ENCODE data around the gene TLCD5. TPM values are rescaled to one million over a fixed set of nuclear protein-coding genes. Genes with fewer than 3 reads are reported as not detected.

Gene TLCD5
- total RNA-seq, 2 donors from 2014 or later: 13.8 to 20.1 TPM

DNA sequence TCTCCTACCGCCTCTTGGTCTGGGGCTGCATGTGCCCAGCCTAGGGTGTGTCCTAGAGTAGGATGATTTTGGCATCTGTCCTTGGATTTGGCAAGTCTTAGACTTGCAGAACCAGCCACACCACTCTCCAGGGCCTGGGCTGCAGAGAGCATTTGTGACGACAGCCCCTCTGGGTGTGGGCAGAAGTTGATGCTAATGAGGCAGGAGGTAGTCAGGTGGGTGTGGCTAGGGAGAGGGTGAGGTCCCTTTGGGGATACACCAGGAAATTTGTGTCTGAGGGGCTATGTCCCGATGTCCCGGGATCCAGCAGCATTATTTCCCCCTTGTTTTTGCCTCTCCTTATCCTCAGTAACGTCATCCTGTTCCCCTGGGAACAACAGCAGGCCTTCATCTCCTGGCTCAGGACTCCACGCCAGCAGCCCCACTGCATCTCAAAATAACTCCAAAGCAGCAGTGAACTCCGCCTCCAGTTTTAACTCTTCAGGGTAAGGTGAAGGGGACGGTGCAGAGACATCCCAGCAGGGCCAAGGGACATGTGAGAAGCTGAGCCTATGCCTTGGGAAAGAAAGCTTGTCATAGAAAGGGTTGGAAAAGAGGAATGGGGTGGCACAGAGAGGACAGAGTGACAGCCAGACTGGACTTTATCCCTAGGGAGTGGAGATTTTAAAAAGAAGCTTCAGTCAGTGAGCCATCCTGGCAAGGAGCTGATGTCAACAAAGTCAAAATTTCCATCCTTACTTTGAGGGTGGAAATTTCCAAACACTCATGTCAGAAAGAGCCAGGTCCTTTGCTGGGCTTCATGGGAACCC is 8.0 kb upstream of the TLCD5 start:
- Mint-ChIP-seq H3K36me3 (ENCODE audit: low read depth) (no peaks in the 10 kb centered on the region), H3K4me3 (peak overlapping the region; percentile 27), H3K4me1 (peaks cover 19% of the 10 kb centered on the region), H3K27ac (no peak overlapping the region), H3K27me3 (ENCODE audit: insufficient read depth) (peaks cover 9% of the 10 kb centered on the region), H3K9me3 (no peaks in the 10 kb centered on the region)
- no peak overlapping the region for H3K9ac ChIP-seq (ENCODE audit: extremely low read depth, low read length, poor library complexity, severe bottlenecking)
- H3K36me3 ChIP-seq (ENCODE audit: control insufficient read depth, insufficient read depth, low read length): no peaks in the 10 kb centered on the region
- H3K9me3 ChIP-seq (ENCODE audit: control insufficient read depth, low read length): no peaks in the 10 kb centered on the region
- H3K27ac ChIP-seq (ENCODE audit: low read depth, low read length): no peak overlapping the region
- TF ChIP-seq, protein P1, sequence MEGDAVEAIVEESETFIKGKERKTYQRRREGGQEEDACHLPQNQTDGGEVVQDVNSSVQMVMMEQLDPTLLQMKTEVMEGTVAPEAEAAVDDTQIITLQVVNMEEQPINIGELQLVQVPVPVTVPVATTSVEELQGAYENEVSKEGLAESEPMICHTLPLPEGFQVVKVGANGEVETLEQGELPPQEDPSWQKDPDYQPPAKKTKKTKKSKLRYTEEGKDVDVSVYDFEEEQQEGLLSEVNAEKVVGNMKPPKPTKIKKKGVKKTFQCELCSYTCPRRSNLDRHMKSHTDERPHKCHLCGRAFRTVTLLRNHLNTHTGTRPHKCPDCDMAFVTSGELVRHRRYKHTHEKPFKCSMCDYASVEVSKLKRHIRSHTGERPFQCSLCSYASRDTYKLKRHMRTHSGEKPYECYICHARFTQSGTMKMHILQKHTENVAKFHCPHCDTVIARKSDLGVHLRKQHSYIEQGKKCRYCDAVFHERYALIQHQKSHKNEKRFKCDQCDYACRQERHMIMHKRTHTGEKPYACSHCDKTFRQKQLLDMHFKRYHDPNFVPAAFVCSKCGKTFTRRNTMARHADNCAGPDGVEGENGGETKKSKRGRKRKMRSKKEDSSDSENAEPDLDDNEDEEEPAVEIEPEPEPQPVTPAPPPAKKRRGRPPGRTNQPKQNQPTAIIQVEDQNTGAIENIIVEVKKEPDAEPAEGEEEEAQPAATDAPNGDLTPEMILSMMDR (conservative IDR thresholded peaks at IDR 0.05): no peak
- no peaks in the 10 kb centered on the region for H3K27me3 ChIP-seq (ENCODE audit: control insufficient read depth, insufficient read depth, low read length, poor library complexity, severe bottlenecking)
- H3K4me1 ChIP-seq (ENCODE audit: control insufficient read depth, insufficient read depth, low read length): peaks cover 8% of the 10 kb centered on the region
- WGBS, 2 experiments (ENCODE audit: insufficient coverage in 1 of 2, insufficient read length in 1 of 2): 61 to 64% methylated on average over 3 to 7 of the region's 8 CpGs
- DNase-seq: peak; percentile 84
- no peak overlapping the region for H3K4me3 ChIP-seq (ENCODE audit: low read length)

DNA sequence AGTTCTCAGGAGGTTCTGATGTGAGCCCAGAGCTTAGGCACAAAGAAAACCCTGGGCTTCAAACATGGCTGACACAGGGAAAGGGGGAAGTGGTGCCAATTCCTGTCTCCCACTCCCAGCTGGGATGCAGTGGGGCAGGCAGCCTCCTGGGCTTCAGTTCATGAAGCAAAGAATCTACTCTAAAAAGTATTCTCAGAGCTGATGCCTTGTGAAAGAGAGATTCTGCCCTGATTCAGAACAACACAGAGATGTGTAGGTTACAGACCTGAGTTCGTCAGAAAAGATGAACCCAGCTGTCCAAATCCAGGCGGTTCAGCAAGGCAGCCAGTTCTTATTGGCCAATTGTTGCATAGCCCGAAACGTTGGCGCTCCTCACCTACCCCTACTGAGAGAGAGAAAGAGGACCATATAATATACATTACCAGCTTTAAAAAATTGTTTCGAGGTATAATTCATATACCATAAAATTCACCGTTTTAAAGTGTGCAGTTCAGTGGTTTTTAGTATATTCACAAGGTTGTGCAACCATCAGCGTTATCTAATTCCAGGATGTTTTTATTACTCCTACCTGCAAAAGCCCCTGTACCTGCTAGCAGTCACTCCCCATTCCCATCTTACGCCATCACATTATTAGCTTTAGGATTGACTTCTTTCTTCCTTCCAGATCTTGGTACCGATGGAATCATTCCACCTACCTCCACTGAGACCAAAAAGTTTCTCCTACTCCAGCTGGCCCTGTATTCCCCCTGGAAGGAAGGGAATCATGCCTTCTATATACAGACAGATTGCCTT is 7.2 kb upstream of the TLCD5 start:
- H3K4me3 Mint-ChIP-seq: no peak overlapping the region
- H3K4me3 ChIP-seq (ENCODE audit: low read length): no peak overlapping the region
- 97% methylated on average over 6 to 10 of the region's 10 CpGs for WGBS, 2 experiments (ENCODE audit: insufficient coverage in 1 of 2, insufficient read length in 1 of 2)

DNA sequence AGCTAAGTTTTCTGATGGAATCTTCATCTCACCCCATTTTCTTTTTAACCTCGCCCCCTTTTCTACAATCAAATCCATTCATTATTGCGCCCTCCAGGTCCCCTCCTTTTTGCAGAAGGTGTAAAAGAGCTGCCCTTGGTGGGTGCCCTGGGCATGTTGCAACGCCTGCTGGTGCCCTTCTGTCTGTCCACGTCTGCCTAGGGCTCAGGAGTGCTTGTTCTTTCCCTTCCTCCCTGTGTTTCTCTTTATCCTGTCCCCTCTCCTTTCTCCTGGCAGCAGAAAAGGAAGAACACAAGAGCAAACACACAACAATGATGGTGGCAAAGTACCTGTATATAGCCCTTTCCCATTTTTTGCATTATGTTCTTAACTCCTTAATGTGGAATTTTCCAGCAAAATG is 6.2 kb upstream of the TLCD5 start:
- Mint-ChIP-seq H3K4me1 (peaks cover 19% of the 10 kb centered on the region), H3K36me3 (ENCODE audit: low read depth) (no peaks in the 10 kb centered on the region), H3K4me3 (no peak overlapping the region), H3K9me3 (no peaks in the 10 kb centered on the region), H3K27me3 (ENCODE audit: insufficient read depth) (peaks cover 11% of the 10 kb centered on the region), H3K27ac (no peak overlapping the region)
- Histone ChIP-seq H3K36me3 (ENCODE audit: control insufficient read depth, insufficient read depth, low read length) (no peaks in the 10 kb centered on the region), H3K27ac (ENCODE audit: low read depth, low read length) (no peak overlapping the region), H3K9me3 (ENCODE audit: control insufficient read depth, low read length) (no peaks in the 10 kb centered on the region), H3K4me3 (ENCODE audit: low read length) (no peak overlapping the region), H3K9ac (ENCODE audit: extremely low read depth, low read length, poor library complexity, severe bottlenecking) (no peak overlapping the region), H3K27me3 (ENCODE audit: control insufficient read depth, insufficient read depth, low read length, poor library complexity, severe bottlenecking) (no peaks in the 10 kb centered on the region), H3K4me1 (ENCODE audit: control insufficient read depth, insufficient read depth, low read length) (peaks cover 8% of the 10 kb centered on the region)
- TF ChIP-seq, protein P1 (conservative IDR thresholded peaks at IDR 0.05): no peak
- 90 to 93% methylated on average over 3 to 4 of the region's 4 CpGs for WGBS, 2 experiments (ENCODE audit: insufficient coverage in 1 of 2, insufficient read length in 1 of 2)
- peak; percentile 29 for DNase-seq

More for the DNA sequence above, 7.2 kb upstream of the TLCD5 start:
- TF ChIP-seq, protein P1 (conservative IDR thresholded peaks at IDR 0.05): no peak
- H3K27ac Mint-ChIP-seq: no peak overlapping the region
- Histone ChIP-seq H3K36me3 (ENCODE audit: control insufficient read depth, insufficient read depth, low read length) (no peaks in the 10 kb centered on the region), H3K27ac (ENCODE audit: low read depth, low read length) (no peak overlapping the region), H3K4me1 (ENCODE audit: control insufficient read depth, insufficient read depth, low read length) (peaks cover 8% of the 10 kb centered on the region), H3K27me3 (ENCODE audit: control insufficient read depth, insufficient read depth, low read length, poor library complexity, severe bottlenecking) (no peaks in the 10 kb centered on the region), H3K9me3 (ENCODE audit: control insufficient read depth, low read length) (no peaks in the 10 kb centered on the region), H3K9ac (ENCODE audit: extremely low read depth, low read length, poor library complexity, severe bottlenecking) (no peak overlapping the region)
- H3K27me3 Mint-ChIP-seq (ENCODE audit: insufficient read depth): peaks cover 9% of the 10 kb centered on the region
- peaks cover 19% of the 10 kb centered on the region for H3K4me1 Mint-ChIP-seq
- no peaks in the 10 kb centered on the region for H3K9me3 Mint-ChIP-seq
- H3K36me3 Mint-ChIP-seq (ENCODE audit: low read depth): no peaks in the 10 kb centered on the region
- DNase-seq: peak; percentile 29

All from endodermal cell (in vitro differentiated cells).